Measurements from ENCODE around the gene TINAGL1. TPM values are rescaled to one million over a fixed set of nuclear protein-coding genes. Genes with fewer than 3 reads are reported as not detected.

TINAGL1 gene
- total RNA-seq, 1 experiment from 2014 or later: 57.9 TPM

GRCh38 chr1:31626223-31627207 lies 50.2 kb downstream of the TINAGL1 start:
- H3K4me2 ChIP-seq (ENCODE audit: low read length): no peak overlapping the region
- H3K4me1 ChIP-seq (ENCODE audit: control insufficient read depth in 1 of 2, insufficient read depth in 2 of 2, low read length in 2 of 2): no peaks in the 10 kb centered on the region; a peak in 1 of 4 replicates
- no peaks in the 10 kb centered on the region for H3K9me2 ChIP-seq (ENCODE audit: insufficient read depth)
- H3K36me3 ChIP-seq (ENCODE audit: control insufficient read depth in 1 of 2, insufficient read depth in 2 of 2, low read length in 2 of 2): peaks cover 9 to 21% of the 10 kb centered on the region in 2 experiments; a peak in 3 of 4 replicates
- CTCF ChIA-PET: no interaction called here
- intact Hi-C loops (cut with micrococcal nuclease): no loop called here
- no peaks in the 10 kb centered on the region for H4K20me1 ChIP-seq (ENCODE audit: insufficient read depth)
- no peak overlapping the region for H3K27ac ChIP-seq (ENCODE audit: low read depth, low read length)
- H3K4me3 ChIP-seq (replicated peaks in 1 of 2; ENCODE audit: low read depth in 1 of 2, low read length in 2 of 2): no peak overlapping the region
- ATAC-seq: no peak
- no peak for DNase-seq (ENCODE audit: low read depth, low spot score)
- BruUV-seq (replicated peaks): TSS peak; percentile 7
- H3K9me3 ChIP-seq (ENCODE audit: control insufficient read depth in 1 of 2, insufficient read depth in 1 of 2, low read depth in 1 of 2, low read length in 2 of 2): no peaks in the 10 kb centered on the region
- H3K27me3 ChIP-seq (ENCODE audit: insufficient read depth, low read length): no peaks in the 10 kb centered on the region
- RAD21 ChIA-PET (ENCODE audit: low non-redundant PET in 1 of 2, low total read pairs in 2 of 2, uncharacterized antibody in 2 of 2, unreplicated experiment in 2 of 2): no interaction called here
- no peak overlapping the region for H3K9ac ChIP-seq (ENCODE audit: low read length)
- TF ChIP-seq EGR1 (IDR thresholded peaks at IDR 0.05; ENCODE audit: low read depth) (no peak), SIN3A (IDR thresholded peaks at IDR 0.05; ENCODE audit: low read depth) (no peak), SP1 (IDR thresholded peaks at IDR 0.05; ENCODE audit: low read depth) (no peak), POLR2A (IDR thresholded peaks at IDR 0.05; ENCODE audit: borderline replicate concordance, extremely low read depth, insufficient read depth, insufficient read length) (no peak), TCF7L2 (IDR thresholded peaks at IDR 0.05; ENCODE audit: borderline replicate concordance, extremely low read depth, insufficient read depth, insufficient read length) (no peak)
- POLR2A ChIA-PET: no interaction called here
- no peak overlapping the region for H2AFZ ChIP-seq (ENCODE audit: low read depth, low read length, poor library complexity, severe bottlenecking)
- no peaks in the 10 kb centered on the region for H3K79me2 ChIP-seq (ENCODE audit: insufficient read depth, low read length)

GRCh38 chr1:31627301-31627929 lies 51.1 kb downstream of the TINAGL1 start:
- Histone ChIP-seq H3K4me2 (ENCODE audit: low read length) (no peak overlapping the region), H3K27me3 (ENCODE audit: insufficient read depth, low read length) (no peaks in the 10 kb centered on the region), H4K20me1 (ENCODE audit: insufficient read depth) (no peaks in the 10 kb centered on the region), H3K4me1 (ENCODE audit: control insufficient read depth in 1 of 2, insufficient read depth in 2 of 2, low read length in 2 of 2) (no peaks in the 10 kb centered on the region; a peak in 1 of 4 replicates), H3K9ac (ENCODE audit: low read length) (no peak overlapping the region), H2AFZ (ENCODE audit: low read depth, low read length, poor library complexity, severe bottlenecking) (no peak overlapping the region), H3K36me3 (ENCODE audit: control insufficient read depth in 1 of 2, insufficient read depth in 2 of 2, low read length in 2 of 2) (peaks cover 9 to 28% of the 10 kb centered on the region in 2 experiments; a peak in 3 of 4 replicates), H3K79me2 (ENCODE audit: insufficient read depth, low read length) (no peaks in the 10 kb centered on the region), H3K27ac (ENCODE audit: low read depth, low read length) (no peak overlapping the region), H3K4me3 (replicated peaks in 1 of 2; ENCODE audit: low read depth in 1 of 2, low read length in 2 of 2) (no peak overlapping the region), H3K9me2 (ENCODE audit: insufficient read depth) (no peaks in the 10 kb centered on the region), H3K9me3 (ENCODE audit: control insufficient read depth in 1 of 2, insufficient read depth in 1 of 2, low read depth in 1 of 2, low read length in 2 of 2) (no peaks in the 10 kb centered on the region)
- no peak for TF ChIP-seq CTCF (IDR thresholded peaks at IDR 0.05 in 2 of 3, conservative IDR thresholded peaks at IDR 0.05 in 1 of 3; ENCODE audit: borderline replicate concordance in 1 of 3, insufficient read depth in 1 of 3, low read depth in 2 of 3, low read length in 2 of 3)
- no peak for TF ChIP-seq SRF (IDR thresholded peaks at IDR 0.05; ENCODE audit: low read depth)
- TF ChIP-seq JUND (IDR thresholded peaks at IDR 0.05): no peak
- CTCF ChIA-PET: no interaction called here
- intact Hi-C loops (cut with micrococcal nuclease): no loop called here
- no peak for DNase-seq (ENCODE audit: low read depth, low spot score)
- POLR2A ChIA-PET: no interaction called here
- no peak for ATAC-seq
- RAD21 ChIA-PET (ENCODE audit: low non-redundant PET in 1 of 2, low total read pairs in 2 of 2, uncharacterized antibody in 2 of 2, unreplicated experiment in 2 of 2): no interaction called here
- no TSS peak for BruUV-seq (replicated peaks)
